HEK293 (cell line): Measurements from ENCODE around the gene TCP11.

Source experiments
- CTCF ChIA-PET: fragments of 350-600 bp; formaldehyde crosslinking; extraction: SDS; loops from one replicate; lab custom pipeline; 2021; ENCODE audit warnings: antibody characterized with exemption; lab: Yijun Ruan, JAX
- POLR2A ChIA-PET: fragments of 300-600 bp; formaldehyde crosslinking; extraction: SDS; loops from one replicate; lab custom pipeline; 2020; ENCODE audit warnings: antibody characterized with exemption, inconsistent platforms; lab: Yijun Ruan, JAX
- H3K27ac ChIP-seq: fragments of 200-500 bp; sonication (Bioruptor generic); 2 replicates; pipeline ENCODE4 v1.5.1; 2014; ENCODE audit warnings: low read depth, low read length, control low read depth, inconsistent platforms; ENCODE audit errors: extremely low read depth
- H3K36me3 ChIP-seq, 2 experiments: fragments of 200-500 bp in 1 of 2; sonication (Bioruptor generic) in 1 of 2; 1 replicate in 1 of 2; 2 replicates in 1 of 2; pipeline ENCODE4 v1.5.1; 2014 to 2017; ENCODE audit warnings: inconsistent platforms in 2 of 2, low read length in 2 of 2; ENCODE audit not compliant: control insufficient read depth in 2 of 2, insufficient read depth in 1 of 2
- H3K4me1 ChIP-seq: fragments of 200-500 bp; sonication (Bioruptor generic); 2 replicates; pipeline ENCODE4 v1.5.1; 2014; ENCODE audit warnings: mild to moderate bottlenecking, low read length, inconsistent platforms; ENCODE audit not compliant: control insufficient read depth, insufficient read depth
- H3K4me3 ChIP-seq: 2 replicates; pipeline ENCODE4 v1.5.1; 2011; ENCODE audit warnings: low read depth, mild to moderate bottlenecking, control low read depth, low read length, moderate library complexity
- H3K9me3 ChIP-seq: fragments of 200-500 bp; sonication (Bioruptor generic); 2 replicates; pipeline ENCODE4 v1.5.1; 2014; ENCODE audit warnings: low read depth, low read length, inconsistent platforms; ENCODE audit not compliant: control insufficient read depth, insufficient read depth
- EGR2 ChIP-seq: fragments of 450-650 bp; formaldehyde crosslinking; IDR thresholded peaks from 2 replicates; pipeline ENCODE4 v1.5.1; 2016; ENCODE audit warnings: low read depth, missing biosample characterization, missing genetic modification characterization
- GLI4 ChIP-seq: fragments of 450-650 bp; formaldehyde crosslinking; IDR thresholded peaks from 2 replicates; pipeline ENCODE4 v1.5.1; 2016; ENCODE audit warnings: missing biosample characterization, missing genetic modification characterization
- GLIS2 ChIP-seq: fragments of 450-650 bp; formaldehyde crosslinking; IDR thresholded peaks from 2 replicates; pipeline ENCODE4 v1.5.1; 2016; ENCODE audit warnings: missing biosample characterization, missing genetic modification characterization
- KLF10 ChIP-seq: fragments of 450-650 bp; IDR thresholded peaks from 2 replicates; pipeline ENCODE4 v1.5.1; 2018; ENCODE audit warnings: missing biosample characterization, mild to moderate bottlenecking, missing genetic modification characterization
- MYNN ChIP-seq: fragments of 450-650 bp; formaldehyde crosslinking; IDR thresholded peaks from 2 replicates; pipeline ENCODE4 v1.5.1; 2016; ENCODE audit warnings: missing biosample characterization, missing genetic modification characterization, borderline replicate concordance
- SP2 ChIP-seq: fragments of 450-650 bp; formaldehyde crosslinking; IDR thresholded peaks from 2 replicates; pipeline ENCODE4 v1.5.1; 2016; ENCODE audit warnings: missing biosample characterization, missing genetic modification characterization
- ZFP3 ChIP-seq: fragments of 450-650 bp; formaldehyde crosslinking; IDR thresholded peaks from 2 replicates; pipeline ENCODE4 v1.5.1; 2016; ENCODE audit warnings: low read depth, missing biosample characterization, missing genetic modification characterization
- ZNF114 ChIP-seq: fragments of 450-650 bp; formaldehyde crosslinking; IDR thresholded peaks from 2 replicates; pipeline ENCODE4 v1.5.0; 2017; ENCODE audit warnings: missing biosample characterization, missing genetic modification characterization
- ZNF132 ChIP-seq: fragments of 450-650 bp; formaldehyde crosslinking; IDR thresholded peaks from 2 replicates; pipeline ENCODE4 v1.5.1; 2017; ENCODE audit warnings: missing biosample characterization, missing genetic modification characterization, borderline replicate concordance
- ZNF146 ChIP-seq: fragments of 450-650 bp; formaldehyde crosslinking; IDR thresholded peaks from 2 replicates; pipeline ENCODE4 v1.5.1; 2016; ENCODE audit warnings: missing biosample characterization, missing genetic modification characterization
- ZNF155 ChIP-seq: fragments of 450-650 bp; formaldehyde crosslinking; IDR thresholded peaks from 2 replicates; pipeline ENCODE4 v1.5.1; 2016; ENCODE audit warnings: missing biosample characterization, missing genetic modification characterization
- ZNF202 ChIP-seq: fragments of 450-650 bp; formaldehyde crosslinking; IDR thresholded peaks from 2 replicates; pipeline ENCODE4 v1.5.1; 2016; ENCODE audit warnings: missing biosample characterization, missing genetic modification characterization, borderline replicate concordance
- ZNF211 ChIP-seq: fragments of 450-650 bp; formaldehyde crosslinking; IDR thresholded peaks from 2 replicates; pipeline ENCODE4 v1.5.1; 2016; ENCODE audit warnings: low read depth, missing biosample characterization, missing genetic modification characterization
- ZNF324 ChIP-seq: fragments of 450-650 bp; formaldehyde crosslinking; IDR thresholded peaks from 2 replicates; pipeline ENCODE4 v1.5.1; 2016; ENCODE audit warnings: missing biosample characterization, missing genetic modification characterization
- ZNF350 ChIP-seq: fragments of 450-650 bp; formaldehyde crosslinking; IDR thresholded peaks from 2 replicates; pipeline ENCODE4 v1.5.0; 2017; ENCODE audit warnings: missing biosample characterization, mild to moderate bottlenecking, missing genetic modification characterization
- ZNF394 ChIP-seq: fragments of 450-650 bp; formaldehyde crosslinking; IDR thresholded peaks from 2 replicates; pipeline ENCODE4 v1.5.1; 2016; ENCODE audit warnings: missing biosample characterization, missing genetic modification characterization, mild to moderate bottlenecking, moderate library complexity, borderline replicate concordance
- ZNF426 ChIP-seq: fragments of 450-650 bp; formaldehyde crosslinking; IDR thresholded peaks from 2 replicates; pipeline ENCODE4 v1.5.1; 2017; ENCODE audit warnings: missing biosample characterization, missing genetic modification characterization, mild to moderate bottlenecking, inconsistent platforms, moderate library complexity
- ZNF521 ChIP-seq: fragments of 450-650 bp; formaldehyde crosslinking; IDR thresholded peaks from 2 replicates; pipeline ENCODE4 v1.5.1; 2017; ENCODE audit warnings: missing biosample characterization, mild to moderate bottlenecking, missing genetic modification characterization
- ZNF555 ChIP-seq: fragments of 450-650 bp; formaldehyde crosslinking; conservative IDR thresholded peaks from 2 replicates; pipeline ENCODE4 v1.5.1; 2017; ENCODE audit warnings: missing biosample characterization, mild to moderate bottlenecking, missing genetic modification characterization, inconsistent platforms
- ZNF658 ChIP-seq: fragments of 450-650 bp; formaldehyde crosslinking; IDR thresholded peaks from 2 replicates; pipeline ENCODE4; 2016; ENCODE audit warnings: missing biosample characterization, missing genetic modification characterization
- ZNF701 ChIP-seq: fragments of 450-650 bp; formaldehyde crosslinking; IDR thresholded peaks from 2 replicates; pipeline ENCODE4 v1.5.1; 2016; ENCODE audit warnings: missing biosample characterization, missing genetic modification characterization
- ZNF768 ChIP-seq: fragments of 450-650 bp; formaldehyde crosslinking; IDR thresholded peaks from 2 replicates; pipeline ENCODE4 v1.5.1; 2018; ENCODE audit warnings: missing biosample characterization, mild to moderate bottlenecking, missing genetic modification characterization
- ZNF785 ChIP-seq: fragments of 450-650 bp; formaldehyde crosslinking; IDR thresholded peaks from 2 replicates; pipeline ENCODE4 v1.5.1; 2016; ENCODE audit warnings: missing biosample characterization, missing genetic modification characterization
- TF ChIP-seq, protein P1 (sequence below): fragments of 450-650 bp; formaldehyde crosslinking; IDR thresholded peaks from 2 replicates; pipeline ENCODE4 v1.5.1; 2016; ENCODE audit warnings: missing biosample characterization, missing genetic modification characterization
- TF ChIP-seq, protein P2 (sequence below): fragments of 450-650 bp; formaldehyde crosslinking; conservative IDR thresholded peaks from 2 replicates; pipeline ENCODE4 v1.5.1; 2016; ENCODE audit warnings: low read depth, missing biosample characterization, missing genetic modification characterization

Gene TCP11

DNA sequence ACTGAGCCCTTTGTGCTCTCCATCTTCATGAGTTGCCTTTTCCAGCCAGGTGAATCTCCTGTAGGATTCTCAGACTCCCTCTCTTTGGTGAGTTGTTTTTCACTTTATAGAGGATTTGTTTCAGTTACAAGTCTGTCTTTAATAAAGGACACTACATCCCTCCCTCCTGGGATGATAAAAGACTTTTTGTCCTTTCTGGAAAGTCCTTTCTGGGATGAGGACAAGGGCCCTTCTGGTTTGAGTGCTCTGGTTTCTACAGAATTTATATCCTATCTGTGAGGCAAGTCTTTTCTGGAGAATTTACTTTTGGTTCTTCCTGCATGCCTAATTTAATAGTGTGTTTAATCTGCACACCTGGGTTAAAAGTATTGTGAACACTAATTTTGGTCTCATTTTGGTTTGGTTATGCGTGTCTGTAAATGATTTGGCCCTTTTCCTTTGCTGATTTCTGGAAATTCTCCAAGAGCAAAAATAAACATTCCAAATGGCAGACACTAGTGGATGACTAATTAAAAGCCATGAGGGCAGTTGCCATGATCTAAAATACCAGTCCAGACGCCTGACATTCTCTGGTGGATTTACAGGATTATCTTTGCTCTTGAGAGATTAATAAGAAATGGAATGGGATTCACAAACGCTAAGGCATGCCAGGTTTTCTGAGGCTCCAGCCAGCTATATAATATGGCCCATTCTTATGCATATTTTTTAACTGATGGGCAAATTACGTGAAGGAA is 44.8 kb downstream of the TCP11 start (continued):
- no peak for TF ChIP-seq ZNF768 (tag by site-specific recombination)

DNA sequence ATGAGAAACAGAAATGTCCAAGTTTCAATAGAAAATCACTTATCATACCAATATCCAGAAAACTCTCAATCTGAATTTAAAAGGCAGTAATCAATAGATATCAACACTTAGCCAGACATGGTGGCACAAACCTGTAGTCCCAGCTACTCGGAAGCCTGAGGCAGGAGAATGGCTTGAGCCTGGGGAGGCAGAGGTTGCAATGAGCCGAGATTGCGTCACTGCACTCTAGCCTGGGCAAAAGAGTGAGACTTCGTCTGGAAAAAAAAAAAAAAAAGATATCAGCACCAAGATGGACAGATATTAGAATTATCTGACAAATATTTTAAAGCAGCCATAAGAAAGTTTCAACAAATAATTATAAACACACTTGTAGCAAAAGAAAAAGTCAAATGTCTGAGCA is 47.0 kb downstream of the TCP11 start:
- TF ChIP-seq ZNF768 (tag by site-specific recombination) (no peak), ZNF132 (tag by site-specific recombination) (no peak), ZNF202 (no peak), ZNF426 (no peak), ZNF785 (tag by site-specific recombination) (no peak), ZNF114 (tag by site-specific recombination) (no peak), ZNF555 (tag by site-specific recombination) (no peak)
- Histone ChIP-seq H3K9me3 (no peaks in the 10 kb centered on the region), H3K4me3 (no peak overlapping the region), H3K36me3 (peaks cover 0 to under 1% of the 10 kb centered on the region in 2 experiments; a peak in 1 of 3 replicates), H3K27ac (no peak overlapping the region), H3K4me1 (peaks cover 18% of the 10 kb centered on the region)
- ChIA-PET CTCF (interaction anchor here (0.6 to 1.9 kb wide), 4 partner anchors 36 to 107 kb away, joined by 3 to 12 read pairs (median 5); no protein-coding TSS in a partner anchor), POLR2A (no interaction called here)

DNA sequence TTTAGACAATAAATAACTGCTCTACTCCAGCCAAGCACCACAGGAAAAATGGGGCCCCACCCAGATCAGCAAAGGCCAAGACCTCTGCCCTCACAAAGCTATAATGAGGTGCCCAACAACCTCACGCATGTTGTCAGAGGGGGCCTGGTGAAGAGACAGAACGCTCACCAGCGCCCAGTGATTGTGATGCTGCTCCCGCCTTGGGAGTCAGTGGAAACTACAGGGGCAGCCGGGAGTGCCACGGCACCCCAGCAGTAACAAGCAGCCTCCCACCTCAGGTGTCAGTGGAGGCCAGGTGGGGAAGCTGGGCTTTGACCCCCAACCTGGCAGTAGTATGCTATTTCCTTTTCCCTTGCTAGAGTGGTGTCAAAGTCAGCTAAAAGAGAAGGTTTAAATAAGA is 47.4 kb downstream of the TCP11 start:
- Histone ChIP-seq H3K4me3 (no peak overlapping the region), H3K9me3 (no peaks in the 10 kb centered on the region), H3K4me1 (peaks cover 18% of the 10 kb centered on the region), H3K27ac (no peak overlapping the region), H3K36me3 (peaks cover 0 to 5% of the 10 kb centered on the region in 2 experiments; a peak in 1 of 3 replicates)
- CTCF ChIA-PET = interaction anchor here (0.6 to 1.9 kb wide), 7 partner anchors 12 to 112 kb away, joined by 3 to 12 read pairs (median 4); no protein-coding TSS in a partner anchor
- TF ChIP-seq GLI4 (tag by site-specific recombination) (no peak), MYNN (tag by site-specific recombination) (no peak), ZNF521 (no peak), KLF10 (tag by site-specific recombination) (no peak), ZNF155 (tag by site-specific recombination) (no peak), ZNF146 (tag by site-specific recombination) (no peak), SP2 (tag by site-specific recombination) (no peak), ZNF350 (no peak), EGR2 (tag by site-specific recombination) (no peak), ZNF394 (no peak), GLIS2 (tag by site-specific recombination) (no peak), ZFP3 (tag by site-specific recombination) (no peak)
- POLR2A ChIA-PET = no interaction called here

DNA sequence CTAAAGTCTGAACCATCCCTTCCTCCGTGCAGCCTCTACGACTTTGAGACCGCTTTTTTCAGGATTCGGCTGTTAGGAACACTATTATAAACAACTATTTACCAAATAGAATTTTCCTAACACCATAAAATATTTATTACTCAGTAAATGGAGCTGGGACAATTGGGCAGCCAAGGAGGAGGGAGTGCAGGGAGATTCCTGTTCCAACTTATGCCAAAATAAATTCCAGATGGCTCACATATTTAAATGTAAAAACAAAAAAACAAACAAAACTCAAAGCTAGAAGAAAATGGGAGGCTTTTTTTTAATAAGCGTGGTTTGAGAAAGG is 48.1 kb downstream of the TCP11 start:
- Histone ChIP-seq H3K4me1 (peaks cover 18% of the 10 kb centered on the region), H3K9me3 (no peaks in the 10 kb centered on the region), H3K4me3 (no peak overlapping the region), H3K27ac (no peak overlapping the region), H3K36me3 (peaks cover 0 to 11% of the 10 kb centered on the region in 2 experiments; a peak in 1 of 3 replicates)
- POLR2A ChIA-PET = interaction anchor here (0.6 kb wide), 1 partner anchor 34 kb away, joined by 10 read pairs; no protein-coding TSS in a partner anchor
- CTCF ChIA-PET = interaction anchor here (0.7 to 1.9 kb wide), 5 partner anchors 12 to 113 kb away, joined by 3 to 12 read pairs (median 3); no protein-coding TSS in a partner anchor
- no peak for TF ChIP-seq ZNF658 (tag by site-specific recombination)
- no peak for TF ChIP-seq ZNF701 (tag by site-specific recombination)
- TF ChIP-seq ZNF211 (tag by site-specific recombination) = no peak
- TF ChIP-seq, protein P1, sequence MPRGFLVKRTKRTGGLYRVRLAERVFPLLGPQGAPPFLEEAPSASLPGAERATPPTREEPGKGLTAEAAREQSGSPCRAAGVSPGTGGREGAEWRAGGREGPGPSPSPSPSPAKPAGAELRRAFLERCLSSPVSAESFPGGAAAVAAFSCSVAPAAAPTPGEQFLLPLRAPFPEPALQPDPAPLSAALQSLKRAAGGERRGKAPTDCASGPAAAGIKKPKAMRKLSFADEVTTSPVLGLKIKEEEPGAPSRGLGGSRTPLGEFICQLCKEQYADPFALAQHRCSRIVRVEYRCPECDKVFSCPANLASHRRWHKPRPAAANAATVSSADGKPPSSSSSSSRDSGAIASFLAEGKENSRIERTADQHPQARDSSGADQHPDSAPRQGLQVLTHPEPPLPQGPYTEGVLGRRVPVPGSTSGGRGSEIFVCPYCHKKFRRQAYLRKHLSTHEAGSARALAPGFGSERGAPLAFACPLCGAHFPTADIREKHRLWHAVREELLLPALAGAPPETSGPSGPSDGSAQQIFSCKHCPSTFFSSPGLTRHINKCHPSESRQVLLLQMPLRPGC (tag by site-specific recombination) = no peak
- no peak for TF ChIP-seq ZNF324 (tag by site-specific recombination)
- TF ChIP-seq, protein P2, sequence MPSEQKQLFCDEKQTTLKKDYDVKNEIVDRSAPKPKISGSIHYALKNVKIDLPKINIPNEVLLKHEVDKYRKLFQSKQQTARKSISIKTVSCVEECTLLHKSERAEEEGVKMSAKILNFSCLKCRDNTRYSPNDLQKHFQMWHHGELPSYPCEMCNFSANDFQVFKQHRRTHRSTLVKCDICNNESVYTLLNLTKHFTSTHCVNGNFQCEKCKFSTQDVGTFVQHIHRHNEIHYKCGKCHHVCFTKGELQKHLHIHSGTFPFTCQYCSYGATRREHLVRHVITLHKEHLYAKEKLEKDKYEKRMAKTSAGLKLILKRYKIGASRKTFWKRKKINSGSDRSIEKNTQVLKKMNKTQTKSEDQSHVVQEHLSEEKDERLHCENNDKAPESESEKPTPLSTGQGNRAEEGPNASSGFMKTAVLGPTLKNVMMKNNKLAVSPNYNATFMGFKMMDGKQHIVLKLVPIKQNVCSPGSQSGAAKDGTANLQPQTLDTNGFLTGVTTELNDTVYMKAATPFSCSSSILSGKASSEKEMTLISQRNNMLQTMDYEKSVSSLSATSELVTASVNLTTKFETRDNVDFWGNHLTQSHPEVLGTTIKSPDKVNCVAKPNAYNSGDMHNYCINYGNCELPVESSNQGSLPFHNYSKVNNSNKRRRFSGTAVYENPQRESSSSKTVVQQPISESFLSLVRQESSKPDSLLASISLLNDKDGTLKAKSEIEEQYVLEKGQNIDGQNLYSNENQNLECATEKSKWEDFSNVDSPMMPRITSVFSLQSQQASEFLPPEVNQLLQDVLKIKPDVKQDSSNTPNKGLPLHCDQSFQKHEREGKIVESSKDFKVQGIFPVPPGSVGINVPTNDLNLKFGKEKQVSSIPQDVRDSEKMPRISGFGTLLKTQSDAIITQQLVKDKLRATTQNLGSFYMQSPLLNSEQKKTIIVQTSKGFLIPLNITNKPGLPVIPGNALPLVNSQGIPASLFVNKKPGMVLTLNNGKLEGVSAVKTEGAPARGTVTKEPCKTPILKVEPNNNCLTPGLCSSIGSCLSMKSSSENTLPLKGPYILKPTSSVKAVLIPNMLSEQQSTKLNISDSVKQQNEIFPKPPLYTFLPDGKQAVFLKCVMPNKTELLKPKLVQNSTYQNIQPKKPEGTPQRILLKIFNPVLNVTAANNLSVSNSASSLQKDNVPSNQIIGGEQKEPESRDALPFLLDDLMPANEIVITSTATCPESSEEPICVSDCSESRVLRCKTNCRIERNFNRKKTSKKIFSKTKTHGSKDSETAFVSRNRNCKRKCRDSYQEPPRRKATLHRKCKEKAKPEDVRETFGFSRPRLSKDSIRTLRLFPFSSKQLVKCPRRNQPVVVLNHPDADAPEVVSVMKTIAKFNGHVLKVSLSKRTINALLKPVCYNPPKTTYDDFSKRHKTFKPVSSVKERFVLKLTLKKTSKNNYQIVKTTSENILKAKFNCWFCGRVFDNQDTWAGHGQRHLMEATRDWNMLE (tag by site-specific recombination) = no peak
